Calu3 (cell line): ENCODE results near the gene SLC4A8. TPM values are rescaled to one million over a fixed set of nuclear protein-coding genes. Genes with fewer than 3 reads are reported as not detected.

Experiments
- BruUV-seq: library from RNA; stranded (reverse); fragments of 400-500 nt; replicated peaks from 2 replicates; lab custom pipeline; 2021; lab: Mats Ljungman, UMichigan
- CTCF ChIA-PET: fragments of 300-600 bp; sonication (Branson Sonifier 250); formaldehyde crosslinking; loops from one replicate; lab custom pipeline; 2022; ENCODE audit warnings: antibody characterized with exemption; lab: Charles Lee
- DNase-seq: peaks from one replicate; pipeline ENCODE4 v3.0.0; 2022
- H3K27ac Mint-ChIP-seq: one replicate; pipeline ENCODE4 v1.8.0; 2022; ENCODE audit warnings: mixed read lengths; ENCODE audit not compliant: unreplicated experiment
- H3K27me3 Mint-ChIP-seq: one replicate; pipeline ENCODE4 v1.8.0; 2022; ENCODE audit warnings: mixed read lengths; ENCODE audit not compliant: unreplicated experiment
- H3K36me3 Mint-ChIP-seq: one replicate; pipeline ENCODE4 v1.8.0; 2022; ENCODE audit warnings: mild to moderate bottlenecking, moderate library complexity, mixed read lengths; ENCODE audit not compliant: insufficient read depth, unreplicated experiment
- H3K4me1 Mint-ChIP-seq: one replicate; pipeline ENCODE4 v1.8.0; 2022; ENCODE audit warnings: mild to moderate bottlenecking, low read depth, mixed read lengths; ENCODE audit not compliant: unreplicated experiment
- H3K4me3 Mint-ChIP-seq: one replicate; pipeline ENCODE4 v1.8.0; 2022; ENCODE audit warnings: mild to moderate bottlenecking, low read depth, moderate library complexity, mixed read lengths; ENCODE audit not compliant: unreplicated experiment
- H3K9me3 Mint-ChIP-seq: one replicate; pipeline ENCODE4 v1.8.0; 2022; ENCODE audit warnings: low read depth, mixed read lengths; ENCODE audit not compliant: unreplicated experiment
- intact Hi-C: fragments of 100-400 bp; cut with micrococcal nuclease; formaldehyde crosslinking; loops from one replicate; pipeline ENCODE4 v1.10.0; 2022; ENCODE audit not compliant: unreplicated experiment
- total RNA-seq: library from RNA; stranded (reverse); gene quantifications from 2 replicates; pipeline ENCODE4 v1.2.3, GENCODE V29; 2022
- TF ChIP-seq, protein P1 (sequence below): fragments of 200-600 bp; IDR thresholded peaks from one replicate; pipeline ENCODE4 v1.8.0; 2022; ENCODE audit warnings: antibody characterized with exemption; ENCODE audit not compliant: unreplicated experiment

SLC4A8 gene
- total RNA-seq, 1 experiment from 2014 or later: 1.1 TPM

DNA sequence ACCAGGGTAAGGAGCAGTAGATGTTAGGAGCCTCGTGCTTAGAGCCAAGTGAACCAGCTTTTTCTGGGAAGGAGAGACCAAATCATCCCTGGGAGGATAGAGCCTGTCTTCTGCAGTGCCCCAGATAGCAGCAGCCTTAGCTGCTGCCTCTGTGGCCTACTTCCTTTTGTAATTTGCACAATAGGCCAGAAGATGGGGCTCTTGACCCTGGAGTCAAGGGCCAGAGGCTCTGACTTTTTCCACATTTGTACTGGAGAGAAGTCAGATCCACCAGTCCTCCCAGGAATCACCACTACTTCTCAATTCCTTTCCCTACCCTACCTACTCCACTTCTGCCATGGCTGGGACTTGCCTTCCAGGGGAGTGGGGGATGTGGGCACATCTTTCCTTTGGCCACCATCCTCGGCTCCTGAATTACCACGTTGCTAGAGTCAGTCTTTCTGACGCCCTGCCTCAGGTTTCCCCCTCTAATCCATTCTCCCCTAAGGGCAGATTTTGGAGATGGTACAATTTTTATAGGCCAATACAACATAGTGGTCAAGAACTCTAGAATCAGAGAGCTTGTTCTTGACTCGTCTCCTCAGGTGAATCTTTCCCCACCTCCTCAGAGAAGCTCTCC is 3.3 kb upstream of the SLC4A8 start:
- no peaks in the 10 kb centered on the region for H3K36me3 Mint-ChIP-seq
- CTCF ChIA-PET: interaction anchor here (0.5 to 2.7 kb wide), 6 partner anchors 108 to 437 kb away, joined by 3 to 12 read pairs (median 5); a partner anchor contains a TSS

DNA sequence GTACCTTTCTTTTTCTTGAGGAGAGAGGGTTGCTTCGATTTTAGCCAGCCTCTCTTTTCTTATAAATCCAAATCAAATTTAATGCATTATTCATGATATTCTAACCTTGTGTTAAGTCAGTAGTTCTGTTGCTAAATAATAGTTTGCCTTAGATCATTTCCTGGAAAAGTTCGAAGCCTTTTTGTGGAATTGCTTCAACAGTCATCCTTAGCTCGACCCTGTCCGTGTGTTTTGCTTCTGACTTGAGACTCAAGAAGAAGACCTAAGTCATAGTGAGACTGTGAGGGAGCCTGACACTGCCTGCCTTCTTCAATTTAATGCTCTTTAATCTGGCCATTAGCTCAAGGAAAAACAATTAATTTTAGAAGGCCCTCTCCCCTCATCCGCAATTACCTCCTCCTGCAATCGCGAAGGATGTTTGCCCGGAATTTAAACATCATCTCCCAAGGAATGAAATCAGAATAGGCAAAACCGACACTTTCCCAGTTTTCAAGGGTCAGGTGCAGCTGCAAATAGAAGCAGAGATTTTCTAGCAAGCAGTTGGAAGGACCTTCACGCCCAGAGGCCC is 453 bp upstream of the SLC4A8 start:
- intact Hi-C loops: loop anchor here (10.0 kb wide), 1 partner anchor 251 kb away; no protein-coding TSS in a partner anchor
- peaks cover 75% of the 10 kb centered on the region for H3K27me3 Mint-ChIP-seq
- TF ChIP-seq, protein P1, sequence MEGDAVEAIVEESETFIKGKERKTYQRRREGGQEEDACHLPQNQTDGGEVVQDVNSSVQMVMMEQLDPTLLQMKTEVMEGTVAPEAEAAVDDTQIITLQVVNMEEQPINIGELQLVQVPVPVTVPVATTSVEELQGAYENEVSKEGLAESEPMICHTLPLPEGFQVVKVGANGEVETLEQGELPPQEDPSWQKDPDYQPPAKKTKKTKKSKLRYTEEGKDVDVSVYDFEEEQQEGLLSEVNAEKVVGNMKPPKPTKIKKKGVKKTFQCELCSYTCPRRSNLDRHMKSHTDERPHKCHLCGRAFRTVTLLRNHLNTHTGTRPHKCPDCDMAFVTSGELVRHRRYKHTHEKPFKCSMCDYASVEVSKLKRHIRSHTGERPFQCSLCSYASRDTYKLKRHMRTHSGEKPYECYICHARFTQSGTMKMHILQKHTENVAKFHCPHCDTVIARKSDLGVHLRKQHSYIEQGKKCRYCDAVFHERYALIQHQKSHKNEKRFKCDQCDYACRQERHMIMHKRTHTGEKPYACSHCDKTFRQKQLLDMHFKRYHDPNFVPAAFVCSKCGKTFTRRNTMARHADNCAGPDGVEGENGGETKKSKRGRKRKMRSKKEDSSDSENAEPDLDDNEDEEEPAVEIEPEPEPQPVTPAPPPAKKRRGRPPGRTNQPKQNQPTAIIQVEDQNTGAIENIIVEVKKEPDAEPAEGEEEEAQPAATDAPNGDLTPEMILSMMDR: no peak
- BruUV-seq: no TSS peak
- no peak for DNase-seq
- no peaks in the 10 kb centered on the region for H3K4me1 Mint-ChIP-seq
- H3K4me3 Mint-ChIP-seq: peak overlapping the region; percentile 48
- H3K27ac Mint-ChIP-seq: no peak overlapping the region
- CTCF ChIA-PET: no interaction called here
- no peaks in the 10 kb centered on the region for H3K36me3 Mint-ChIP-seq
- H3K9me3 Mint-ChIP-seq: no peaks in the 10 kb centered on the region

More for the DNA sequence above, 3.3 kb upstream of the SLC4A8 start:
- Mint-ChIP-seq H3K4me1 (no peaks in the 10 kb centered on the region), H3K4me3 (no peak overlapping the region), H3K27ac (no peak overlapping the region), H3K9me3 (no peaks in the 10 kb centered on the region), H3K27me3 (peaks cover 49% of the 10 kb centered on the region)
- no TSS peak for BruUV-seq
- intact Hi-C loops: loop anchor here (1.0 to 10.0 kb wide), 4 partner anchors 111 to 453 kb away; no protein-coding TSS in a partner anchor
- TF ChIP-seq, protein P1: peak; percentile 55
- DNase-seq: peak; percentile 54

DNA sequence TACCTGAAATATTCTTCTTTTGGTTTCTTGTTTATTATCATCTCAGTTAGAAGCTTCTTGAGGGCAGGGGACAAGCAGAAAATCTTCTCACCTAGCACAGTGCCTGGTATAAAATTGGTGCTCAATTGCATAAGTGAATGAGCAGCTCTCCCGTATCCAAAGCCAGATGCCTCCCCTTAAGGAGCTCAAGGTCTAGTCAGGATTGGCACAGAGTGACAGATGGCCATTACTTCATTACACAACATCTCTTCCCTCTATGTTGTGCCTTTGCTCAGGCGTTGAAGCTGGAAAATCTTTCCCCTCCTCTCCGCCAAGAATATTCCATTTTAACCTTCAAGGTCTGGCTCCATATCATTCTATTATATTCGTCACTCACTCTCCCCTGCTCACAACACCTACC is 3.6 kb downstream of the SLC4A8 start:
- TF ChIP-seq, protein P1: no peak
- no peaks in the 10 kb centered on the region for H3K36me3 Mint-ChIP-seq
- H3K27me3 Mint-ChIP-seq: peaks cover 76% of the 10 kb centered on the region
- no peaks in the 10 kb centered on the region for H3K4me1 Mint-ChIP-seq
- no peak overlapping the region for H3K27ac Mint-ChIP-seq
- BruUV-seq: no TSS peak
- DNase-seq: no peak
- intact Hi-C loops: loop anchor here (10.0 kb wide), 1 partner anchor 247 kb away; no protein-coding TSS in a partner anchor
- CTCF ChIA-PET: interaction anchor here (0.9 kb wide), 1 partner anchor 396 kb away, joined by 5 read pairs; no protein-coding TSS in a partner anchor
- no peak overlapping the region for H3K4me3 Mint-ChIP-seq
- no peaks in the 10 kb centered on the region for H3K9me3 Mint-ChIP-seq

DNA sequence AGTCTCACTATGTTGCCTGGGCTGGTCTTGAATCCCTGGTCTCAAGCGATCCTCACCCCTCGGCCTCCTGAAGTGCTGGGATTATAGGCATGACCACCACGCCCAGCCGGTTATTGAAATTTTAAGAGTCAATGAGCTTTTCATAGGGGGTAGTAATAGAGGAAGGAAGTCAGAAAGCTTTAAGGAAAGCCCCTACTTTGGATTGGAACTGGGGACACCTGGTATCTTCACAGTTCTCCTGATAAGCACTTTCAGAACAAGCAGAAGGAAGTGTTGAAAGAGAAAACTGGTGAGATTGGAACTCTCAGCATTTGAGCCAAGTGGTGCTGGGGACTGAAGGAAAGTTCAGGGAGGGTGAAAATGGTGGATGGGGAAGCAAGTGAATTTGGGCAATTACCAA is 5.1 kb downstream of the SLC4A8 start:
- TF ChIP-seq, protein P1: no peak
- BruUV-seq: no TSS peak
- DNase-seq: no peak
- Mint-ChIP-seq H3K36me3 (no peaks in the 10 kb centered on the region), H3K27ac (no peak overlapping the region), H3K9me3 (no peaks in the 10 kb centered on the region), H3K4me3 (no peak overlapping the region), H3K27me3 (peaks cover 68% of the 10 kb centered on the region), H3K4me1 (no peaks in the 10 kb centered on the region)
- CTCF ChIA-PET: interaction anchor here (1.6 kb wide), 1 partner anchor 103 kb away, joined by 5 read pairs; no protein-coding TSS in a partner anchor
- intact Hi-C loops: loop anchor here (10.0 kb wide), 1 partner anchor 245 kb away; no protein-coding TSS in a partner anchor
